Activated CD4-positive, alpha-beta T cell treated with anti-CD3 and anti-CD28 coated beads, Interleukin-2, amount 10 ng/mL, durations not matched to agents 24 days and 14 days (primary cell): Measurements from ENCODE around the gene COA3. TPM values are rescaled to one million over a fixed set of nuclear protein-coding genes. Genes with fewer than 3 reads are reported as not detected.
A peak's percentile ranks its signal among the peaks of the same experiment; 100 is the strongest.

Experiments used
- DNase-seq: peaks from one replicate; pipeline ENCODE4 v3.0.0; 2022
- H3K27ac Mint-ChIP-seq: one replicate; pipeline ENCODE4 v1.8.0; 2022; ENCODE audit warnings: mild to moderate bottlenecking, mixed read lengths
- H3K27me3 Mint-ChIP-seq: one replicate; pipeline ENCODE4 v1.8.0; 2022; ENCODE audit warnings: mixed read lengths
- H3K36me3 Mint-ChIP-seq: one replicate; pipeline ENCODE4 v1.8.0; 2022; ENCODE audit warnings: low read depth, mild to moderate bottlenecking, mixed read lengths
- H3K4me1 Mint-ChIP-seq: one replicate; pipeline ENCODE4 v1.8.0; 2021; ENCODE audit warnings: mixed read lengths
- H3K4me3 Mint-ChIP-seq: one replicate; pipeline ENCODE4 v1.8.0; 2022; ENCODE audit warnings: mild to moderate bottlenecking, moderate library complexity, mixed read lengths
- H3K9me3 Mint-ChIP-seq: one replicate; pipeline ENCODE4 v1.8.0; 2021; ENCODE audit warnings: mixed read lengths
- intact Hi-C: fragments of 100-400 bp; cut with micrococcal nuclease; formaldehyde crosslinking; loops from one replicate; pipeline ENCODE4 v1.15.1; 2023
- total RNA-seq: library from RNA; stranded (reverse); gene quantifications from 2 replicates; pipeline ENCODE4 v1.2.3, GENCODE V29; 2022

The COA3 gene
- total RNA-seq, 1 donor from 2014 or later = 50.4 TPM

DNA sequence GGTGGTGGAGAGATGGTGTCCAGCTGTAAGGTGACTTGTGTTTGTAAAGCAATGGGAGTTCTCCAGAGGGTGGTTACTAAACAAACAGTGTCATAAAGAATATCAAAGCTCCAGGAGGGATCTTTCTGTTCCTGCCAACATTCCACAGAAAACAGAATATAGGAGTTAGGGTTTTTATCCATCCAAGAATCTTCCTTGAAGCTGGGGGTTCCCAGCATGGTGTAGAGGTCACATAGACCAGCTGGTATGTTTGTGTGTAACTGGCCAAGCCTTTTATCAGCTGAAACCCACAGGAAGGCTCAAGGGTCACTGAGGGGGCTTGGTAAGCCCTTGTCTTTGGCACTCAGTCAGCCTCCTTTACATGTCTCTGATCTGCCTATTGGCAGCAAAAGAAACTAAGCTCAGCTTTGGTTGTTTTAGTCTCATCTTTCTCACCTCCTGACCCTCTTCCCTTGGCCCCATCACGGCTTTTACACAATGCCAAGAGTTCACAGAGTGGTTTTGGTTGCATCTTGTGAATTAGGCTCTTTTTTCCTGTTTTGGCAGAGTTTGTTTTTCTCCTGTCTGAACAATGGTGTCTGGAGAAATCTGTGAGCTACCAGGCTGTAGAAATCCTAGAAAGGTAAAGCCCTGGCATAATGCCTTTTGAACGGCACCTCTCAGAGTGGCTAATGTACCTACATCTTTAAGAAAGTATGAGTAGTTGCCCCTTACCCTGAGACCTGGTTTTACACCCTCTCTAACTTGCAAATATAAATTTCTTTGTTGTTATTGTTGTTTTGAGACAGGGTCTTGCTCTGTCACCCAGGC lies 4.8 kb upstream of the COA3 start:
- Mint-ChIP-seq H3K9me3 (peaks cover 3% of the 10 kb centered on the region), H3K27ac (no peak overlapping the region), H3K4me3 (no peak overlapping the region), H3K36me3 (peaks cover 2% of the 10 kb centered on the region), H3K27me3 (peaks cover 12% of the 10 kb centered on the region), H3K4me1 (peaks cover 4% of the 10 kb centered on the region)
- intact Hi-C loops = no loop called here
- no peak for DNase-seq

DNA sequence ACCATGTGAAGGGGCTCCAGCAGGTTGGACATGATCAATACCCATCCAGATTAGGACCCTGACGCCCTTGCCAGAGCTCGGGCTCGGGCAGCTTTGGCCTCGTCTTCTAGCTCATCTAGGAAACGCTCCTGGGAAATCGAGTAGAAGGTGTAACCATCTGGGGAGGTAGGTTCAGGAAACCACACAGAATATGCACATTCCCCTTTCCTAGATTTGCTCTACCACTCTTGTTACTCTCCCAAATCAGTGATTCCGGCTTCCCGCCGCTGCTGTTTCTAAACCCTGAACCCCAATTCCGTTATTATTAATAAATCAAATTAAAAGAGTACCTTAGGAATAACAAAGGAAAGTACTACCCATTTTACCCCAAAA lies 507 bp downstream of the COA3 start:
- peaks cover 3% of the 10 kb centered on the region for H3K9me3 Mint-ChIP-seq
- intact Hi-C loops = loop anchor here (1.0 kb wide), 1 partner anchor 26 kb away; the partner anchor contains the start of gene BECN1
- peaks cover 10% of the 10 kb centered on the region for H3K36me3 Mint-ChIP-seq
- peak overlapping the region; percentile 95 for H3K4me3 Mint-ChIP-seq
- H3K4me1 Mint-ChIP-seq = peaks cover 16% of the 10 kb centered on the region
- no peak for DNase-seq
- peaks cover 12% of the 10 kb centered on the region for H3K27me3 Mint-ChIP-seq
- H3K27ac Mint-ChIP-seq = peak overlapping the region; percentile 73

DNA sequence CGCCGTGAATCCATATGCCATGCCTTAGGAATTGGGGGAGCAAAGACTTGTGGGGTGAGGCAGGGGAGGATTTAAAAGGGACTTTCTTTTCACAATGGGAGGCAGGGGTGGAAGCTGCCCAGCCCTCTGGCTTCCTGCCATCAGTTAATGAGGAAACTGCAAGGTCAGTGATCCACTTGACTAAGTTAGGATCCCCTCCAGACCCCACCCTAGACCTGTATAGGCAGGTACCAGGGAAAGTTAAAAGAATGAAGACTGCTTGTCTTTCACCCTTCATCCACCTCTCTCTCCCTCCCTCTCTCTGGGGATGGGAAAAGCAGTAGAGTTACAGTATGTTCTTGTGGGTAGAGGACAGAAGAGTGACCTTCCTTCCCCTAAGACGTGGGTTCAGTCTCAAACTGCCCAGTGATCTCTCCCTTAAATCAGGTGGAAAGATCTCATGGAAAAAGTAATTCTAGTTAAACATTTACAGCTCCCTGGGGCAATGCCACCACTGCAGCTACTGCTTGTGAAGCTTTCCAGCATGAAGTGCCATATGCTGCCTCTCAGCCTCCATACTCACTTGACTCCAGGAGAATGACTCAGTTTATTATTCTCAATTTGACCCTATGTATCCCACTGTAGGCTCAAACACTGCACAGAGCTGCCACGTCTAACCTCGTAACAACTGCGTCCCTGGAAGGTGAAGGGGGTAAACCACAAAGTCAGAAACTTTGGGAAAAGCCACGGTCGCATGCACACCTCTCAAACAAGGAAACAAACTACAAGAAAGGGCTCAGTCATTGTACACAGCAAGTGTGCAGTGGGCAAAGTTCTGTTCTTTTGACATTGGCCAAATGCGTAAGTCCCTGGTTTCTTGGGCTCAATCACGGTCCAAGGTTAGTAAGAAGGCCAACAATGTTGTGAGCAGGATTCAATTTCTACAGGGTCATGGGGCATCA lies 1.2 kb downstream of the COA3 start:
- H3K4me3 Mint-ChIP-seq = peak overlapping the region; percentile 95
- intact Hi-C loops = loop anchor here (1.0 kb wide), 1 partner anchor 27 kb away; the partner anchor contains the start of gene BECN1
- H3K27ac Mint-ChIP-seq = no peak overlapping the region
- H3K36me3 Mint-ChIP-seq = peaks cover 10% of the 10 kb centered on the region
- peaks cover 12% of the 10 kb centered on the region for H3K27me3 Mint-ChIP-seq
- no peak for DNase-seq
- peaks cover 3% of the 10 kb centered on the region for H3K9me3 Mint-ChIP-seq
- H3K4me1 Mint-ChIP-seq = peaks cover 16% of the 10 kb centered on the region

DNA sequence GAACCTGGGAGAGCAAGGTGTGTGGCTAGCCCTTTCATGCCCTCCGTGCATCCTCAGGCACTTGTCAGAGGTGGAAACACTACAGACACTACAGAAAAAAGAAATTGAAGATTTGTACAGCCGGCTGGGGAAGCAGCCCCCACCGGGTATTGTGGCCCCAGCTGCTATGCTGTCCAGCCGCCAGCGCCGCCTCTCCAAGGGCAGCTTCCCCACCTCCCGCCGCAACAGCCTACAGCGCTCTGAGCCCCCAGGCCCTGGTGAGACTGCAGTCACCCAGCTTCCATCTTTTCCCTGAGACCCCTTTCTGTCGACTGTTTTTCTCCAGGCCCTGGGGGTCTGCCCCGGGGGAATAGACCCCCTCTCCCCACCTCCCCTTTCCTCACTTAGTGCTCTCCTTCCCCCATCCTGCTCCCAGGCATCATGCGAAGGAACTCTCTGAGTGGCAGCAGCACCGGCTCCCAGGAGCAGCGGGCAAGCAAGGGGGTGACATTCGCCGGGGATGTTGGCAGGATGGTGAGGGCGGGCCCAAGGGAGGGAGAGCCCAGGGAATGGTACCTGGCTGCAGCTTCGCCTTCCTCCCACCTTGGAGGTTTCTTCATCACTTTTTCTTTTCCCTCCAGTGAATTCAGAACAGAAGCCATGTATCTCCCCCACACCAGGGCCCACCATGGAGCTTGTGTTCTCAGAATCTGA lies 2.3 kb downstream of the COA3 start:
- Mint-ChIP-seq H3K4me1 (peaks cover 16% of the 10 kb centered on the region), H3K4me3 (no peak overlapping the region), H3K27me3 (peaks cover 9% of the 10 kb centered on the region), H3K9me3 (peaks cover 3% of the 10 kb centered on the region), H3K36me3 (peaks cover 10% of the 10 kb centered on the region), H3K27ac (no peak overlapping the region)
- intact Hi-C loops = no loop called here
- no peak for DNase-seq

- H3K36me3 Mint-ChIP-seq = peaks cover 10% of the 10 kb centered on the region
- no peak overlapping the region for H3K27ac Mint-ChIP-seq
- DNase-seq = no peak
- intact Hi-C loops = no loop called here
- H3K4me1 Mint-ChIP-seq = peaks cover 16% of the 10 kb centered on the region
- peaks cover 10% of the 10 kb centered on the region for H3K27me3 Mint-ChIP-seq
- H3K4me3 Mint-ChIP-seq = peak overlapping the region; percentile 19
- H3K9me3 Mint-ChIP-seq = peaks cover 3% of the 10 kb centered on the region
These were observed 3.0 kb downstream of the COA3 start for GRCh38 chr17:42795465-42795864.

GRCh38 chr17:42795061-42795460 lies 3.4 kb downstream of the COA3 start:
- H3K4me1 Mint-ChIP-seq = peaks cover 16% of the 10 kb centered on the region
- H3K4me3 Mint-ChIP-seq = no peak overlapping the region
- intact Hi-C loops = no loop called here

DNA sequence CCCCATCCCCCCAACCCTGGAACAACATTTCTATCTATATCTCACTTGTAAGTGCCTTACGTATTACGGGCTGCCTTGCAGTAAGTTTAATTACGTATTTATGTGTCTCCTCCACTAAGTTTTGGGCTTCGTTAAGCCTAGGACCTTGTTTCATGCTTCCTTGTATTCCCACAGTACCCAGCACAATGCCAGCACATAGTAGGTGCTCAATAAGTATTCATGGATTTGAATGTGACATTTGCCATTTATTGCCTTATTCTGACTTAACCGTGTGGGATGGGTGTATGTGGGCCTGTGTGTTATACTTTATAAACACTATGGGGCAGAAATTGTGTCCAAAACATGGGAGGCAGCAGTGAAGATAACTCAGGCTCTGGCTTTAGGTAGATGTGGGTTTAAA lies 6.0 kb downstream of the COA3 start:
- no peak for DNase-seq
- H3K36me3 Mint-ChIP-seq = peaks cover 8% of the 10 kb centered on the region
- no peak overlapping the region for H3K27ac Mint-ChIP-seq
- H3K4me3 Mint-ChIP-seq = no peak overlapping the region
- H3K9me3 Mint-ChIP-seq = no peaks in the 10 kb centered on the region
- intact Hi-C loops = no loop called here
- peaks cover 23% of the 10 kb centered on the region for H3K27me3 Mint-ChIP-seq
- peaks cover 11% of the 10 kb centered on the region for H3K4me1 Mint-ChIP-seq

More at GRCh38 chr17:42795061-42795460, 3.4 kb downstream of the COA3 start:
- DNase-seq = no peak
- Mint-ChIP-seq H3K9me3 (peaks cover 3% of the 10 kb centered on the region), H3K27me3 (peaks cover 10% of the 10 kb centered on the region), H3K27ac (peak overlapping the region; percentile 40), H3K36me3 (peaks cover 10% of the 10 kb centered on the region)

- no peak overlapping the region for H3K4me3 Mint-ChIP-seq
- DNase-seq = no peak
- H3K27me3 Mint-ChIP-seq = peaks cover 27% of the 10 kb centered on the region
- H3K9me3 Mint-ChIP-seq = no peaks in the 10 kb centered on the region
- intact Hi-C loops = no loop called here
- H3K27ac Mint-ChIP-seq = no peak overlapping the region
- H3K36me3 Mint-ChIP-seq = peaks cover 8% of the 10 kb centered on the region
- H3K4me1 Mint-ChIP-seq = peaks cover 5% of the 10 kb centered on the region
These were observed 6.6 kb downstream of the COA3 start for GRCh38 chr17:42791948-42792347.

GRCh38 chr17:42787266-42787665 lies 11.2 kb downstream of the COA3 start:
- Mint-ChIP-seq H3K9me3 (peaks cover 5% of the 10 kb centered on the region), H3K27me3 (peaks cover 73% of the 10 kb centered on the region), H3K27ac (no peak overlapping the region), H3K36me3 (peaks cover 3% of the 10 kb centered on the region), H3K4me3 (no peak overlapping the region), H3K4me1 (peaks cover 15% of the 10 kb centered on the region)
- intact Hi-C loops = no loop called here
- no peak for DNase-seq

DNA sequence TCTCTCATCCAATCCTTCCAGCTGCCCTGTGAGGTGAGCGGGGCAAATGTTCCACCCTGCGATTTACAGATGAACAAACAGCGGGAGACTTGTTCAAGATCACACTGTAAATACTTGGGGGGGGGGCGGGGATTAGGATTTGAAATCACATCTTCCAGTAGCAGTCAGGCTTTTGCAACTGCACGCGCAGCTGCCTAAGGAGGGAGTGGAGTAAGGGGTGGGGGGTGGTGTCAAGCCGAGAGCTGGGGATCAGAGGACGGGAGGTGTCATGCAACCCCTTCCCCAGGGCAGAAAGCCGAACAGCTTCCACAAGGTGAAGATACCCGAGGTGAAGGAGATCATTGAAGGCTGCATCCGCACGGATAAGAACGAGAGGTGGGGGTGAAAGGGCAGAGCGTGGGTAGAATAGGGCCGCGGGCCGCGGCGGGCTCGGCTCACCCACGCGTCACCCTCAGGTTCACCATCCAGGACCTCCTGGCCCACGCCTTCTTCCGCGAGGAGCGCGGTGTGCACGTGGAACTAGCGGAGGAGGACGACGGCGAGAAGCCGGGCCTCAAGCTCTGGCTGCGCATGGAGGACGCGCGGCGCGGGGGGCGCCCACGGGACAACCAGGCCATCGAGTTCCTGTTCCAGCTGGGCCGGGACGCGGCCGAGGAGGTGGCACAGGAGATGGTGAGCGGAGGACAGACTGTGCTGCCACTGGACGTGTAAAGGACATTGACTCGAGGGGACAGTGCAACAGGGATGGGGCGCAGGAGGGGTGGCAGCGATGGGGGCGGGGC lies 13.5 kb downstream of the COA3 start:
- DNase-seq = peak; percentile 61
- Mint-ChIP-seq H3K36me3 (peaks cover 3% of the 10 kb centered on the region), H3K4me3 (no peak overlapping the region), H3K27ac (no peak overlapping the region), H3K4me1 (peaks cover 16% of the 10 kb centered on the region), H3K27me3 (peaks cover 76% of the 10 kb centered on the region), H3K9me3 (peaks cover 5% of the 10 kb centered on the region)
- intact Hi-C loops = loop anchor here (5.0 kb wide), 1 partner anchor 108 kb away; the partner anchor contains the start of gene PLEKHH3

- Mint-ChIP-seq H3K27ac (no peak overlapping the region), H3K4me3 (no peak overlapping the region), H3K4me1 (peaks cover 16% of the 10 kb centered on the region), H3K9me3 (peaks cover 5% of the 10 kb centered on the region), H3K27me3 (peaks cover 79% of the 10 kb centered on the region), H3K36me3 (peaks cover 8% of the 10 kb centered on the region)
- no peak for DNase-seq
- intact Hi-C loops = loop anchor here (5.0 kb wide), 1 partner anchor 107 kb away; the partner anchor contains the start of gene PLEKHH3
These were observed 14.1 kb downstream of the COA3 start for GRCh38 chr17:42784409-42784808.

- peaks cover 74% of the 10 kb centered on the region for H3K27me3 Mint-ChIP-seq
- peaks cover 11% of the 10 kb centered on the region for H3K36me3 Mint-ChIP-seq
These were observed 14.7 kb downstream of the COA3 start for GRCh38 chr17:42783791-42784138.

More at GRCh38 chr17:42783791-42784138, 14.7 kb downstream of the COA3 start:
- Mint-ChIP-seq H3K4me1 (peaks cover 16% of the 10 kb centered on the region), H3K27ac (no peak overlapping the region), H3K9me3 (peaks cover 5% of the 10 kb centered on the region), H3K4me3 (no peak overlapping the region)
- intact Hi-C loops = loop anchor here (5.0 kb wide), 1 partner anchor 106 kb away; the partner anchor contains the start of gene PLEKHH3
- DNase-seq = no peak
